Immature natural killer cell (primary cell): ENCODE data around the gene ZNF74. TPM values are rescaled to one million over a fixed set of nuclear protein-coding genes. Genes with fewer than 3 reads are reported as not detected.

Experiments
- DNase-seq, 3 donors: peaks; one replicate each; pipeline ENCODE4 v3.0.0; 2022; ENCODE audit warnings: mixed read lengths in 1 of 3
- H3K27ac Mint-ChIP-seq, 6 donors: one replicate each; pipeline ENCODE4 v1.8.0; 2020; ENCODE audit warnings: mixed read lengths in 6 of 6, mild to moderate bottlenecking in 5 of 6, inconsistent platforms in 4 of 6, moderate library complexity in 3 of 6
- H3K27me3 Mint-ChIP-seq, 3 donors: one replicate each; pipeline ENCODE4 v1.8.0; 2020 to 2021; ENCODE audit warnings: low read depth in 3 of 3, mild to moderate bottlenecking in 3 of 3, mixed read lengths in 3 of 3, moderate library complexity in 3 of 3, inconsistent platforms in 1 of 3
- H3K36me3 Mint-ChIP-seq, 3 donors: one replicate each; pipeline ENCODE4 v1.8.0; 2020; ENCODE audit warnings: mixed read lengths in 3 of 3, inconsistent platforms in 2 of 3, mild to moderate bottlenecking in 2 of 3
- H3K4me1 Mint-ChIP-seq, 2 donors: one replicate each; pipeline ENCODE4 v1.8.0; 2020; ENCODE audit warnings: inconsistent platforms in 2 of 2, mild to moderate bottlenecking in 2 of 2, mixed read lengths in 2 of 2, moderate library complexity in 1 of 2
- H3K4me3 Mint-ChIP-seq, 5 donors: one replicate each; pipeline ENCODE4 v1.8.0; 2020; ENCODE audit warnings: mild to moderate bottlenecking in 5 of 5, mixed read lengths in 5 of 5, inconsistent platforms in 3 of 5, moderate library complexity in 3 of 5
- H3K9me3 Mint-ChIP-seq, 6 donors: one replicate each; pipeline ENCODE4 v1.8.0; 2020; ENCODE audit warnings: mild to moderate bottlenecking in 6 of 6, mixed read lengths in 6 of 6, inconsistent platforms in 4 of 6, moderate library complexity in 3 of 6
- polyA plus RNA-seq, 3 donors: library from polyadenylated mRNA; unstranded; fragments of 300-500 nt; fragmentation: Illumina TruSeq; gene quantifications; one replicate each; pipeline ENCODE4 v1.2.3, GENCODE V29; 2021

Gene ZNF74
- polyA plus RNA-seq, 3 donors from 2014 or later: 2.0 to 16.8 (median 6.7) TPM

- no peak for DNase-seq
- H3K36me3 Mint-ChIP-seq: peaks cover 3 to 12% (median 12%) of the 10 kb centered on the region in 3 donors
- H3K27ac Mint-ChIP-seq: peak overlapping the region in 1 of 6 donors; percentile 36
- H3K4me1 Mint-ChIP-seq: peaks cover 11 to 16% of the 10 kb centered on the region in 2 donors
- H3K27me3 Mint-ChIP-seq: peaks cover 19 to 23% (median 20%) of the 10 kb centered on the region in 3 donors
- H3K9me3 Mint-ChIP-seq: no peaks in the 10 kb centered on the region
- peak overlapping the region; percentile 26 to 56 (median 44) for H3K4me3 Mint-ChIP-seq
Measured at GRCh38 chr22:20438427-20438677, 44.4 kb downstream of the ZNF74 start.

- Mint-ChIP-seq H3K9me3 (no peaks in the 10 kb centered on the region), H3K36me3 (peaks cover 3 to 12% (median 12%) of the 10 kb centered on the region in 3 donors), H3K27ac (peak overlapping the region in 1 of 6 donors; percentile 36), H3K4me3 (peak overlapping the region; percentile 26 to 56 (median 44)), H3K4me1 (peaks cover 11 to 16% of the 10 kb centered on the region in 2 donors), H3K27me3 (peaks cover 19 to 24% (median 19%) of the 10 kb centered on the region in 3 donors)
- no peak for DNase-seq
Measured at GRCh38 chr22:20438678-20439492, 44.9 kb downstream of the ZNF74 start.

GRCh38 chr22:20439556-20439927 lies 45.6 kb downstream of the ZNF74 start:
- DNase-seq: no peak
- Mint-ChIP-seq H3K4me1 (peaks cover 11 to 16% of the 10 kb centered on the region in 2 donors), H3K36me3 (peaks cover 6 to 18% (median 17%) of the 10 kb centered on the region in 3 donors), H3K9me3 (no peaks in the 10 kb centered on the region), H3K4me3 (peak overlapping the region in 3 of 5 donors; percentile 10 to 47 (median 38)), H3K27me3 (peaks cover 15 to 21% (median 19%) of the 10 kb centered on the region in 3 donors), H3K27ac (no peak overlapping the region)

- no peak for DNase-seq
- Mint-ChIP-seq H3K9me3 (no peaks in the 10 kb centered on the region), H3K27ac (no peak overlapping the region), H3K27me3 (peaks cover 10 to 18% (median 16%) of the 10 kb centered on the region in 3 donors), H3K36me3 (peaks cover 6 to 22% (median 19%) of the 10 kb centered on the region in 3 donors), H3K4me1 (peaks cover 11 to 16% of the 10 kb centered on the region in 2 donors), H3K4me3 (no peak overlapping the region)
Measured at GRCh38 chr22:20439928-20440575, 46.1 kb downstream of the ZNF74 start.

- no peak for DNase-seq
- no peak overlapping the region for H3K27ac Mint-ChIP-seq
- peaks cover 6 to 22% (median 15%) of the 10 kb centered on the region in 3 donors for H3K36me3 Mint-ChIP-seq
- H3K9me3 Mint-ChIP-seq: no peaks in the 10 kb centered on the region
- H3K27me3 Mint-ChIP-seq: peaks cover 6 to 10% (median 9%) of the 10 kb centered on the region in 3 donors
- H3K4me1 Mint-ChIP-seq: peaks cover 11 to 12% of the 10 kb centered on the region in 2 donors
- no peak overlapping the region for H3K4me3 Mint-ChIP-seq
Measured at GRCh38 chr22:20440637-20441591, 47.0 kb downstream of the ZNF74 start.

GRCh38 chr22:20441631-20442484 lies 47.9 kb downstream of the ZNF74 start:
- H3K27me3 Mint-ChIP-seq: peaks cover 3 to 8% (median 5%) of the 10 kb centered on the region in 3 donors
- no peak for DNase-seq

GRCh38 chr22:20442485-20443284 lies 48.7 kb downstream of the ZNF74 start:
- peaks cover 6 to 31% (median 23%) of the 10 kb centered on the region in 3 donors for H3K36me3 Mint-ChIP-seq
- H3K9me3 Mint-ChIP-seq: no peaks in the 10 kb centered on the region
- H3K27ac Mint-ChIP-seq: peak overlapping the region in 1 of 6 donors; percentile 13
- no peak for DNase-seq
- no peak overlapping the region for H3K4me3 Mint-ChIP-seq
- peaks cover 4 to 6% of the 10 kb centered on the region in 2 donors for H3K4me1 Mint-ChIP-seq
- H3K27me3 Mint-ChIP-seq: peaks cover 0 to 5% (median 2%) of the 10 kb centered on the region in 3 donors

More at GRCh38 chr22:20441631-20442484, 47.9 kb downstream of the ZNF74 start:
- Mint-ChIP-seq H3K9me3 (no peaks in the 10 kb centered on the region), H3K4me1 (peaks cover 9 to 11% of the 10 kb centered on the region in 2 donors), H3K27ac (no peak overlapping the region), H3K36me3 (peaks cover 6 to 28% (median 19%) of the 10 kb centered on the region in 3 donors), H3K4me3 (no peak overlapping the region)

GRCh38 chr22:20444325-20444724 lies 50.4 kb downstream of the ZNF74 start:
- peaks cover 0 to 2% of the 10 kb centered on the region in 2 donors for H3K4me1 Mint-ChIP-seq
- H3K27ac Mint-ChIP-seq: no peak overlapping the region
- peaks cover 0 to 3% (median 0%) of the 10 kb centered on the region in 3 donors for H3K27me3 Mint-ChIP-seq
- DNase-seq: no peak
- peaks cover 6 to 31% (median 23%) of the 10 kb centered on the region in 3 donors for H3K36me3 Mint-ChIP-seq
- H3K4me3 Mint-ChIP-seq: no peak overlapping the region
- H3K9me3 Mint-ChIP-seq: no peaks in the 10 kb centered on the region

- Mint-ChIP-seq H3K4me3 (no peak overlapping the region), H3K9me3 (no peaks in the 10 kb centered on the region), H3K27ac (peak overlapping the region in 1 of 6 donors; percentile 22), H3K4me1 (no peaks in the 10 kb centered on the region), H3K36me3 (peaks cover 7 to 41% (median 29%) of the 10 kb centered on the region in 3 donors), H3K27me3 (peaks cover 0 to 3% (median 0%) of the 10 kb centered on the region in 3 donors)
- DNase-seq: no peak
Measured at GRCh38 chr22:20446383-20446970, 52.5 kb downstream of the ZNF74 start.

GRCh38 chr22:20448630-20449029 lies 54.7 kb downstream of the ZNF74 start:
- H3K4me1 Mint-ChIP-seq: no peaks in the 10 kb centered on the region

GRCh38 chr22:20449819-20450550 lies 56.0 kb downstream of the ZNF74 start:
- Mint-ChIP-seq H3K27me3 (peaks cover 0 to 1% (median 0%) of the 10 kb centered on the region in 3 donors), H3K27ac (no peak overlapping the region), H3K4me3 (no peak overlapping the region), H3K9me3 (no peaks in the 10 kb centered on the region), H3K4me1 (no peaks in the 10 kb centered on the region), H3K36me3 (peaks cover 11 to 33% (median 26%) of the 10 kb centered on the region in 3 donors)
- no peak for DNase-seq

More at GRCh38 chr22:20448630-20449029, 54.7 kb downstream of the ZNF74 start:
- no peak overlapping the region for H3K4me3 Mint-ChIP-seq
- no peaks in the 10 kb centered on the region for H3K27me3 Mint-ChIP-seq
- H3K36me3 Mint-ChIP-seq: peaks cover 14 to 43% (median 30%) of the 10 kb centered on the region in 3 donors
- H3K9me3 Mint-ChIP-seq: no peaks in the 10 kb centered on the region
- DNase-seq: no peak
- H3K27ac Mint-ChIP-seq: no peak overlapping the region
